Neuronal stem cell (in vitro differentiated cells): ENCODE results near the gene RAB6A.

Experiments
- DNase-seq: peaks from one replicate; pipeline ENCODE4 v3.0.0-alpha.2; 2013; ENCODE audit warnings: low spot score
- H2AFZ ChIP-seq: one replicate; pipeline ENCODE4 v1.6.1; 2013; ENCODE audit warnings: mild to moderate bottlenecking, low read length, inconsistent platforms
- H2AK5ac ChIP-seq: 2 replicates; pipeline ENCODE4 v1.6.1; 2013; ENCODE audit warnings: low read depth, mild to moderate bottlenecking, inconsistent platforms, low read length, moderate library complexity, mixed read lengths
- H2BK120ac ChIP-seq: 2 replicates; pipeline ENCODE4 v1.6.1; 2013; ENCODE audit warnings: low read depth, mild to moderate bottlenecking, inconsistent platforms, low read length, moderate library complexity, mixed read lengths
- H2BK12ac ChIP-seq: one replicate; pipeline ENCODE4 v1.6.1; 2013; ENCODE audit warnings: low read length, inconsistent platforms
- H2BK15ac ChIP-seq: 2 replicates; pipeline ENCODE4 v1.6.1; 2013; ENCODE audit warnings: mild to moderate bottlenecking, low read length, inconsistent platforms, mixed read lengths
- H2BK5ac ChIP-seq: one replicate; pipeline ENCODE4 v1.6.1; 2013; ENCODE audit warnings: inconsistent platforms, mild to moderate bottlenecking, low read length, moderate library complexity
- H3K14ac ChIP-seq: one replicate; pipeline ENCODE4 v1.6.1; 2013; ENCODE audit warnings: low read length, inconsistent platforms
- H3K18ac ChIP-seq: 2 replicates; pipeline ENCODE4 v1.6.1; 2013; ENCODE audit warnings: low read length, inconsistent platforms
- H3K23ac ChIP-seq: 2 replicates; pipeline ENCODE4 v1.6.1; 2013; ENCODE audit warnings: low read depth, mild to moderate bottlenecking, mixed read lengths, low read length, inconsistent platforms; ENCODE audit not compliant: poor library complexity
- H3K27ac ChIP-seq: replicated peaks from 3 replicates; pipeline ENCODE4 v1.5.1; 2013; ENCODE audit warnings: low read length, inconsistent platforms
- H3K27me3 ChIP-seq, 3 experiments: 2 replicates each; pipeline ENCODE4 v1.6.1; 2013; ENCODE audit warnings: low read length in 3 of 3, mild to moderate bottlenecking in 2 of 3, inconsistent platforms in 1 of 3, low read depth in 1 of 3, mixed read lengths in 1 of 3, moderate library complexity in 1 of 3; ENCODE audit not compliant: control insufficient read depth in 3 of 3, insufficient read depth in 3 of 3
- H3K36me3 ChIP-seq, 2 donors: replicated peaks in 1 of 2; 2 replicates each; pipeline ENCODE4 v1.6.1; 2013; ENCODE audit warnings: low read length in 2 of 2; ENCODE audit not compliant: control insufficient read depth in 2 of 2, insufficient read depth in 2 of 2
- H3K4ac ChIP-seq: 2 replicates; pipeline ENCODE4 v1.6.1; 2013; ENCODE audit warnings: inconsistent platforms, mild to moderate bottlenecking, low read length, moderate library complexity
- H3K4me1 ChIP-seq, 2 donors: 1 replicate in 1 of 2; 2 replicates in 1 of 2; pipeline ENCODE4 v1.6.1; 2013; ENCODE audit warnings: low read length in 2 of 2, low read depth in 1 of 2; ENCODE audit not compliant: control insufficient read depth in 2 of 2, insufficient read depth in 1 of 2
- H3K4me2 ChIP-seq: one replicate; pipeline ENCODE4 v1.6.1; 2013; ENCODE audit warnings: mild to moderate bottlenecking, low read length, inconsistent platforms; ENCODE audit not compliant: insufficient read depth, poor library complexity, severe bottlenecking
- H3K4me3 ChIP-seq, 2 donors: 2 replicates each; pipeline ENCODE4 v1.5.1; 2013; ENCODE audit warnings: low read length in 2 of 2, mild to moderate bottlenecking in 2 of 2, inconsistent platforms in 1 of 2, moderate library complexity in 1 of 2
- H3K79me1 ChIP-seq: one replicate; pipeline ENCODE4 v1.6.1; 2013; ENCODE audit warnings: low read depth, mild to moderate bottlenecking, inconsistent platforms, low read length, moderate library complexity
- H3K9ac ChIP-seq: one replicate; pipeline ENCODE4 v1.6.1; 2013; ENCODE audit warnings: mild to moderate bottlenecking, low read depth, low read length, inconsistent platforms; ENCODE audit not compliant: poor library complexity
- H3K9me3 ChIP-seq, 2 donors: replicated peaks in 1 of 2; 2 replicates each; pipeline versions ENCODE3 to v1.6.1; 2013; ENCODE audit warnings: low read length in 2 of 2, mild to moderate bottlenecking in 2 of 2, inconsistent platforms in 1 of 2, low read depth in 1 of 2, mixed read lengths in 1 of 2, moderate library complexity in 1 of 2; ENCODE audit not compliant: control insufficient read depth in 2 of 2, insufficient read depth in 1 of 2
- H4K8ac ChIP-seq: one replicate; pipeline ENCODE4 v1.6.1; 2013; ENCODE audit warnings: low read depth, mild to moderate bottlenecking, inconsistent platforms, low read length, moderate library complexity
- H4K91ac ChIP-seq: one replicate; pipeline ENCODE4 v1.6.1; 2013; ENCODE audit warnings: low read length, low read depth, mild to moderate bottlenecking, inconsistent platforms; ENCODE audit not compliant: poor library complexity
- WGBS, 2 donors: extraction: QIAGEN DNeasy Blood & Tissue Kit; methylation state at CpG; one replicate each; pipeline ENCODE4 v1.1.7; 2013; ENCODE audit warnings: missing lambda C conversion rate in 2 of 2, mixed read lengths in 1 of 2; ENCODE audit not compliant: insufficient read length in 2 of 2, insufficient replicate concordance in 1 of 2; ENCODE audit errors: extremely low coverage in 2 of 2; 5-methylcytosine and 5-hydroxymethylcytosine counted together

The RAB6A gene

DNA sequence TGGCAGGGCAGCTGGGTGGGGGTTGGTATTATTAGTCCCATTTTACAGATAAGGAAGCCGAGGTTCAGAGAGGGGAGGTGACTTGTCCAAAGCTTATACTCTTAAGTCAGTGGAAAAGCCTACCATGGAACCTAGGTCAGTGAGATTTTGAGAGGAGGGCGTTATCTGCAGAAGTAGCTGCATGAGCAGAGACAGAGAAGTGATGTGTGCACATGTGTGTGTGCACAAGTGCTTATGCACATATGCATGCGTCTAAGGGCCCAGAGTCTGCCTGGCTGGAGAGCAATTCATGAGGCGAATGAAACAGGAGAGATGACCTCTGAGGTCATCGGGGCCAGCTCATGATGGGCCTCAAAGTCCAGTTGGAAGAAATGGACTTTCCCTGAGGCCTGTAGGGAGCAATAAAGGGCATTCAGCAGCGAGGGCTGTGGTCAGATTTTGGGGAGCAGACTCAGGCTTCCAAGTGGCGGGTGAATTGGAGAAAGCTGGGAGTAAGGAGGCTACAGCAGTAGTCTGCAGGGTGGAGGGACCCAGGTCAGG, 106.3 kb downstream of the RAB6A start:
- H2BK5ac ChIP-seq, result peak overlapping the region; percentile 88
- no peak overlapping the region for H3K4me3 ChIP-seq
- H3K79me1 ChIP-seq, result no peaks in the 10 kb centered on the region
- H3K4ac ChIP-seq, result no peak overlapping the region
- H3K18ac ChIP-seq, result peak overlapping the region; percentile 32
- no peak overlapping the region for H2BK12ac ChIP-seq
- H3K27ac ChIP-seq, result no peak overlapping the region
- H3K14ac ChIP-seq, result no peak overlapping the region
- H3K36me3 ChIP-seq, result peaks cover 0 to 4% of the 10 kb centered on the region in 2 donors
- no peak overlapping the region for H3K4me2 ChIP-seq
- H2AK5ac ChIP-seq, result peak overlapping the region; percentile 71
- no peak overlapping the region for H3K23ac ChIP-seq
- no peak overlapping the region for H4K8ac ChIP-seq
- no peaks in the 10 kb centered on the region for H3K27me3 ChIP-seq
- H2BK120ac ChIP-seq, result no peak overlapping the region
- no peak overlapping the region for H3K9ac ChIP-seq
- no peaks in the 10 kb centered on the region for H3K9me3 ChIP-seq
- peaks cover 30% of the 10 kb centered on the region in 2 donors for H3K4me1 ChIP-seq
- DNase-seq, result no peak
- H2AFZ ChIP-seq, result no peak overlapping the region
- no peak overlapping the region for H2BK15ac ChIP-seq
- H4K91ac ChIP-seq, result peak overlapping the region; percentile 18
- WGBS, 2 donors, result no CpG with 5 or more reads among the region's 7 CpGs

DNA sequence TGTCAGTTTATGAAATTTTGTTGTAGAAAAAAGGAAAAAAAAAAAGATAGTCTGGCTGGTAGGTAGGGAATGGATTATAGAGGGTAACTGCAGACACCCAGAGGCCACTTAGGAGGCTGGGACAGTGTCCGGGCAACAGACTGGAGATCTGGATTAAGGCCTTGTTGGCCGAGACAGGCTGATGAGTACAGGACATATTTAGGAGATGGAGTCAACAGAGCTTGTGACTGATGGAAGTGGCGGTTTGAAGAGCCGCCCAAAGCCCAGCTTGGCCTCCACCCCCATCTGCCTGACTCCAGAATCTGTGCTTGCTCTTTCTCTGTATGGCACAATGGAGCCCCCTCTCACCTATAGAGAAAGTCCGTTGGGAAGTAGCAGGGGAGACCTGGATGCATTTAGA, 106.9 kb downstream of the RAB6A start:
- no peak overlapping the region for H4K8ac ChIP-seq
- H2AFZ ChIP-seq, result no peak overlapping the region
- H3K27me3 ChIP-seq, result no peaks in the 10 kb centered on the region
- H2BK12ac ChIP-seq, result no peak overlapping the region
- no peak overlapping the region for H4K91ac ChIP-seq
- no peak overlapping the region for H2BK120ac ChIP-seq
- H3K14ac ChIP-seq, result no peak overlapping the region
- H3K4me3 ChIP-seq, result no peak overlapping the region
- no peak overlapping the region for H3K23ac ChIP-seq
- peaks cover 33 to 36% of the 10 kb centered on the region in 2 donors for H3K4me1 ChIP-seq
- H2BK15ac ChIP-seq, result peak overlapping the region; percentile 59
- H3K4me2 ChIP-seq, result no peak overlapping the region
- H2BK5ac ChIP-seq, result no peak overlapping the region
- H2AK5ac ChIP-seq, result peak overlapping the region; percentile 71
- no peaks in the 10 kb centered on the region for H3K79me1 ChIP-seq
- H3K27ac ChIP-seq, result no peak overlapping the region
- WGBS, 2 donors, result no CpG with 5 or more reads among the region's 5 CpGs
- no peak for DNase-seq
- no peaks in the 10 kb centered on the region for H3K9me3 ChIP-seq
- no peak overlapping the region for H3K4ac ChIP-seq
- peaks cover 0 to 4% of the 10 kb centered on the region in 2 donors for H3K36me3 ChIP-seq
- H3K9ac ChIP-seq, result no peak overlapping the region
- peak overlapping the region; percentile 32 for H3K18ac ChIP-seq

DNA sequence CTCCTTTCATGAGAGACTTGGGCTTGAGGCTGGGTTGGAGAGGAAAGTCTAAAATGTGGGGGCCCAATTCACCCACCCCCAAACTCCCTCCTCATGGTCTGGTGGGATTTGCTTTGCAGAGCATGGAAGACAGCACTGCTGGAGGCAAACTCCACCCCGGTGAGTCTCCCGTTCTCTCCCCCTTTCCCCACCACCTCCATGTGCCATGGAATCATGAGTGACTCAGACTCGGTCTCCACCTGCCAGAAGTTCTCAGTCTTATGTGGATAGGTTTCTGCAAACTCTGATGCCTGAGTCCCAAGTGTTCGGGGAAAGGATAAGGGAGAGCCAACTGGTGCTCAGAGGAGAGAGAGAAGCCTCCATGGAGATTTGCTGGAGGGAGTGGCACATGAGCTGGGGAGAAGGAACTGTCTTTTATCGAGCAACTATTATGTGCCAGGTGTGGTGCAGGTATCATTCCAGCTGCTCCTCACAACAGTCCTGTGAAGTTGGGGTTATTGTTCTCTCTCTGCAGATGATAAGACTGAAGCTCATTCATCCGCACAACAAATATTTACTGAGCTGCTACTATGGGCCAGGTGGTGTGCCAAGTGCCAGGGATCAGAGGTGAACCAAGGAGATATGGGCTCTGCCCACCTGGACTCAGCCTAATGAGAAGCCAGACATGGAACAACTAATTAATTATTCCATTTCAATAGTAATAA, 107.9 kb downstream of the RAB6A start:
- no peak for DNase-seq
- peak overlapping the region; percentile 72 for H3K27ac ChIP-seq
- no CpG with 5 or more reads among the region's 6 CpGs for WGBS, 2 donors

DNA sequence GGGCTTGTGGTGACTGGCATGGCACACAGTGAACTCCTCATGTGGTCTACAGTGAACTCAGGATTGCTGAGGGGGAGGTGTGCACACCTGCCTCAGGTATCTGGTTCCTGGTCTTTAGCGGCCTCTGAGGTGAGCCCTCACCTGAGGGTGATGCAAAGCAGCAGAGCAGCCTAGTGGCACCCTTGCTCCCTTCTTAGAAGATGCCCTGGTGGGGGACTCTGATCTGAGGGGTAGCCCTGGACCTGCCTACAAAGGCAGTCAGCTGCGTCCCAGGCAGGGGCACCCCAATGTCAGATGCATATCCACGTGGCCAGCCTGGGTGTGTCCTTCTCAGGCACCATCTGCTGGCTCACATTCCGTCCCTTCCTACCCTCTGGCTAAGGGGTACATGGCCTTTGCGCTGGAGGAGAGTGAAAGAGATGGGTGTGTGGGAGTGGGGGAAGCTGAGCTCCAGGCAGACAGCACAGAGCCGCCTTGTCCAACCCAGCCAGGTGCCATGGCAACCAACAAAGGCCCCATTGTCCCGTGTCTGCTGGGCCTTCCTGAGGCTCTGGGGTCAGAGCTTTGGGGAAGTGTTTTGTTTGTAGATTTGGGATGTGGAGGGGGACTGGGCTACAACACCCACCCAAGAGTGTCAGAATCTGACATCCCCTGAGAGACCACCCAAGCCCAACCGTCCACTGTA, 108.7 kb downstream of the RAB6A start:
- peak overlapping the region; percentile 89 for H3K27ac ChIP-seq
- no CpG with 5 or more reads among the region's 8 CpGs for WGBS, 2 donors
- DNase-seq, result peak; percentile 84

More for the DNA sequence above, 107.9 kb downstream of the RAB6A start:
- no peak overlapping the region for H3K4ac ChIP-seq
- no peaks in the 10 kb centered on the region for H3K9me3 ChIP-seq
- no peak overlapping the region for H3K4me2 ChIP-seq
- H4K91ac ChIP-seq, result peak overlapping the region; percentile 47
- H2BK15ac ChIP-seq, result peak overlapping the region; percentile 17
- H3K4me1 ChIP-seq, result peaks cover 43 to 45% of the 10 kb centered on the region in 2 donors
- H3K36me3 ChIP-seq, result peaks cover 0 to 4% of the 10 kb centered on the region in 2 donors
- H3K79me1 ChIP-seq, result no peaks in the 10 kb centered on the region
- H3K4me3 ChIP-seq, result no peak overlapping the region
- no peaks in the 10 kb centered on the region for H3K27me3 ChIP-seq
- H2AK5ac ChIP-seq, result peak overlapping the region; percentile 35
- H3K9ac ChIP-seq, result no peak overlapping the region
- no peak overlapping the region for H3K14ac ChIP-seq
- H2BK5ac ChIP-seq, result peak overlapping the region; percentile 83
- no peak overlapping the region for H3K23ac ChIP-seq
- H2BK12ac ChIP-seq, result no peak overlapping the region
- peak overlapping the region; percentile 91 for H3K18ac ChIP-seq
- H2BK120ac ChIP-seq, result no peak overlapping the region
- no peak overlapping the region for H4K8ac ChIP-seq
- H2AFZ ChIP-seq, result peak overlapping the region; percentile 31

More for the DNA sequence above, 108.7 kb downstream of the RAB6A start:
- Histone ChIP-seq H3K9ac (no peak overlapping the region), H2BK5ac (peak overlapping the region; percentile 89), H4K8ac (no peak overlapping the region), H3K23ac (no peak overlapping the region), H3K4me2 (peak overlapping the region; percentile 60), H3K14ac (peak overlapping the region; percentile 2), H3K4me3 (no peak overlapping the region), H2BK120ac (peak overlapping the region; percentile 84), H3K27me3 (no peaks in the 10 kb centered on the region), H2AK5ac (peak overlapping the region; percentile 74), H3K9me3 (no peaks in the 10 kb centered on the region), H3K4me1 (peaks cover 48 to 50% of the 10 kb centered on the region in 2 donors), H3K18ac (peak overlapping the region; percentile 62), H3K4ac (peak overlapping the region; percentile 23), H2AFZ (peak overlapping the region; percentile 31), H4K91ac (peak overlapping the region; percentile 25), H3K36me3 (peaks cover 0 to 4% of the 10 kb centered on the region in 2 donors), H2BK15ac (peak overlapping the region; percentile 4), H2BK12ac (peak overlapping the region; percentile 5), H3K79me1 (no peaks in the 10 kb centered on the region)
